HG03342 (cell line): Measurements from ENCODE around the gene ZNF12.
"Not testable (repeated sequence)": the region's sequence is repeated elsewhere in the genome, so short reads cannot be mapped to it uniquely, and the experiment has no call there.

ENCODE experiments used
- ATAC-seq: cut with Tn5 transposase; IDR thresholded peaks from one replicate; pipeline ENCODE4 v1.9.1; 2021; ENCODE audit warnings: mild to moderate bottlenecking, moderate library complexity; ENCODE audit not compliant: unreplicated experiment

The ZNF12 gene

DNA sequence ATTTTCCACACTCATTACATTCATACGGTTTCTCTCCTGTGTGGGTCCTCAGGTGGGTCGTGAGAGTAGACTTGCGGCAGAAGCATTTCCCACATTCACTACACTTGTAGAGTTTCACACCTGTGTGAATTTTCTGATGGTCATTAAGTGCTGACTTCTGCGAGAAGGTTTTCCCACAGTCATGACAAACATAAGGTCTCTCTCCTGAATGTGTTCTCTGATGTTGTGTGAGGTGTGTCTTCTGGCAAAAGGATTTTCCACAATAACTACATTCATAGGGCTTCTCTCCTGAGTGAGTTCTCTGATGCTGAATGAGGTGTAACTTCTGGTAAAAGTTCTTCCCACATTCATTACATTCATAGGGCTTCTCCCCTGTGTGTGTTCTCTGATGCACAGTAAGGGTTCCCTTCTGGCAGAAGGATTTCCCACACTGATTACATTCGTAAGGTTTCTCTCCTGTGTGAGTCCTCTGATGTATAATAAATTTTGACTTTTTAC lies 15.1 kb downstream of the ZNF12 start:
- no peak for ATAC-seq

DNA sequence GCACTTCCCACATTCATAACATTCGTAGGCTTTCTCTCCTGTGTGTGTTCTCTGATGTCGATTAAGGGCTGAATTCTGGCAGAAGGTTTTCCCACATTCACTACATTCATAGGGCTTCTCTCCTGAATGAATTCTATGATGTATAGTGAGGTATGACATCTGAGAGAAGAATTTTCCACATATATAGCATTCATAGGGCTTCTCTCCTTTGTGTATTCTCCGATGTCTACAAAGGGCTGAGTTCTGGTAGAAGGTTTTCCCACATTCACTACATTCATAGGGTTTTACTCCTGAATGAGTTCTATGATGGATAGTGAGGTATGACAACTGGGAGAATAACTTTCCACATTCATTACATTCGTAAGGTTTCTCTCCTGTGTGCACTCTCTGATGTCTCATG lies 15.6 kb downstream of the ZNF12 start:
- no peak for ATAC-seq

DNA sequence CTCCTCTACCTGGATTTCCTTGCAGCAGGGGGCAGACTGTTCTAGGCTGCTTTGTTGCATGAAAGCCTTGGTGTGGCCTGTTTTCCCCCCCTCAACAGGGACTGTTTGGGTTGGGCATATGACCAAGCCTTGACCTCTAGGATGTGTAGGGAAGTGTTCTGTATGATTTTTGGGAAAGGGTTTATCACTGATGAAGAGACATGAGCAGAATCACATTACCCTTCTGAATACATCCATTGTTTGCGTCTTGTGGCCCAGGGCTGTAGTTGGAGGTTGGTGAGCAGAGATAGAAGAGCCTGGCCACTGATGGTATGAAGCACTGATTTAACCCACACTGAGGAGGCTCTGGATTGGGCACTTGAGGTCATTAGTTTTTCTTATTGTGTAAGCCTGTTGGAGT lies 26.6 kb downstream of the ZNF12 start:
- ATAC-seq = no peak

DNA sequence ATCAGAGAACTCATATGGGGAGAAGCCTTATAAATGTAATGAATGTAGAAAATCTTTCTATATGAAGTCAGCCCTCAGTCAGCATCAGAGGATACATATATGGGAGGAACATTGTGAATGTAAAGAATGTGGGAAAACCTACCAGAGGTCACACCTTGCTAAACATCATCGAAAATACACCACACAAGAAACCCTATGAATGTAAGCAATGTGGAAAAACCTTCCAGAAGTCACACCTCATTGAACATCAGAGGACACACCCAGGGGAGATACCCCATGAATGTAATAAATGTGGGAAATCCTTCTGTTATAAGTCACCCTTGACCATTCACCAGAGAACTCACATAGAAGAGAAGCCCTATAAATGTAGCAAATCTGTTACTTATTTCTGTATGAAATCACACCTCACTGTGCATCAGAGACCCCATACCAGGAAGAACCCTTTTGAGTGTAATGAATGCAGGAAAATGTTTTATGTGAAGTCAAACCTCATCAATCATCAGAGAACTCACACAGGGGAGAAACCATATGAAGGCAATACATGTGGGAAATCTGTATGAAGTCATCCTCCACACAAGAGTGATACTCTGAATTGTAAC lies 30.8 kb downstream of the ZNF12 start:
- no peak for ATAC-seq

- ATAC-seq = not testable (repeated sequence)
These were observed 35.9 kb downstream of the ZNF12 start for GRCh38 chr7:6670851-6671250.

- ATAC-seq = no peak
These were observed 48.0 kb downstream of the ZNF12 start for GRCh38 chr7:6658618-6659345.

- no peak for ATAC-seq
These were observed 50.3 kb downstream of the ZNF12 start for GRCh38 chr7:6656413-6656812.

DNA sequence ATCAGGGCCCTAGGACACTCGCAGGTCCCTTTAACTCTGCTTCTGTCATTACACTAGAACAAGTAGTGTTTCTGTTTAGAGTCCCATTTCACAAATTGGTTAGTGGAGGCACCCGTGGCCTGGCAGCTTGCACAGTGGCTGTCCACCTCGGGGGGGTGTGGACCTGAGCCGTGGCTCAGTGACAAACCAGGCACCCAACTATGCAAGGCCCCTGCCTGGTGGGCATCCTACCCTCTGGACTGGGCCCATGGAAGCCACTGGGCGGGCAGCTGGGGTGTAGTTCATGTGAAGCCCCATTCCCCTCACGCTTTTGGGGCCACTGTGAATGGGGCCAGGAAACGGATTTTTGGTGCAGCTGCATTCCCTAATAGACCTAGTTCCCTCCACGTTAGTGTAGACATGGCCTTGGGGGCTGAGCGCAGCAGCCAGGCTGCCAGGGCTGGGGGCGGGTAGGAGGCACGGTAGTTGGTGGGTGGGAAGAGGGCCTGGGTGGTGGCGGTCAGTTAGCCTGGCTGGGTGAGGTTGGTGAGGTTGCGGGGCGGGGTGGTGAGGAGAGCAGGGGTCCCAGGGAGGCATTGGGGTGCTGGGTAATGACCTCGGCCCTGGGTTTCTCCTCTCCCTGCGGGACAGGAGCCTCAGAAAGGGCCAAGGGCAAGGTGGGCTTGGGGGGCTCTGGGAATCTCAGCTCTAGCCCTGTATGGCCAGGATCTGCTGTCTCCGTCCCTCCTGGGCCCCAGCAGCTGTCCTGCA lies 50.9 kb downstream of the ZNF12 start:
- ATAC-seq = no peak

DNA sequence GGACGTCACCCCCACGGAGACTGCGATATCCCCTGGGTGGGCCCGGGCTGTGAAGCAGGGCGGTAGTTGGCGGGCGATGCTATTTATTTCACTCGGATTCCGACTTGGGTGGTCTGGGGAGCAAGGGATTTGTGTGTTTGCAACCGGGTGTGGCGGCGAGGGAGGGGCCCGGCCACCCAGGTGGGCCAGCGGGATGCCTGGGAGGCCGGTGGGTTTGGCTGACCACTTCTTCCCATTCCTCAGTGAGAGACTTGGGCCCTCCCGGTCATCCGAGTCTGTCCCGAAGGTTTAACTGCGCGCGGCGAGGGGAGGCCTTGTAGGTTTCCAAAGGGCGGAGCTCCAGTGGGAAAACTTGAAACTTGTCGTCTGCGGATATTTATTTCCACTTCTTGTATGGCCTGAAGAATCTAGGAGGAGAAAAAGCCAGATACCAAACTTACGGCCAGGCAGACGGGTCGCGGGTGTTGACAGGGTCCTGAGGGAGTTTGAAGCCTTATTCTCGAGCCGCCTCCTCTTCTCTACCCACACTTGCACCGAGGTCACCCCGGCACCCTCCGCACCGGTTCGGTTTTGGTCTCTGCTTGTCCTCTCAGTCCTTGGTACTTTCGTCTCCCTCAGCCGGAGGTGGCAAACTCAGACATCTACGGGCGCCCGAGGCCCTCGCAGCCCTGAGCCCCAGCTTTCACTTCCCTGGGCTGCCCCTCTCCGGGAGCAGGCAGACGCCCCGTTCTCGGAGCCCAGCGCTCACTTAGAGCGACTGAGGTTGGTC lies 51.7 kb downstream of the ZNF12 start:
- no peak for ATAC-seq

- no peak for ATAC-seq
These were observed 52.5 kb downstream of the ZNF12 start for GRCh38 chr7:6654113-6654841.

GRCh38 chr7:6653071-6654003 lies 53.4 kb downstream of the ZNF12 start:
- no peak for ATAC-seq

DNA sequence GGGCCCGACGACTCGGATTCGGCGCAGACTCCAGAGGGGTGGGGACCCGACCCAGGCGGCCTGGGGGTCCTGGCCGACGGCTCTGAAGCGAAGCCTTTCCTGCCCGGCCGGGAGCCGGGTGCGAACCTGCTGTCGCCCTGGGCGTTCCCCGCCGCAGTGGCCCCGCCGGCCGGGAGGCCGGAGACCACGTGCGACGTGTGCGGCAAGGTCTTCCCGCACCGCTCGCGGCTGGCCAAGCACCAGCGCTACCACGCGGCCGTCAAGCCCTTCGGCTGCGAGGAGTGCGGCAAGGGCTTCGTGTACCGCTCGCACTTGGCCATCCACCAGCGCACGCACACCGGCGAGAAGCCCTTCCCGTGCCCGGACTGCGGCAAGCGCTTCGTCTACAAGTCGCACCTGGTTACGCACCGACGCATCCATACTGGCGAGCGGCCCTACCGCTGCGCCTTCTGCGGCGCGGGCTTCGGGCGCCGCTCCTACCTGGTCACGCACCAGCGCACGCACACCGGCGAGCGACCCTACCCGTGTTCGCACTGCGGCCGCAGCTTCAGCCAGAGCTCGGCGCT lies 54.2 kb downstream of the ZNF12 start:
- ATAC-seq = no peak

DNA sequence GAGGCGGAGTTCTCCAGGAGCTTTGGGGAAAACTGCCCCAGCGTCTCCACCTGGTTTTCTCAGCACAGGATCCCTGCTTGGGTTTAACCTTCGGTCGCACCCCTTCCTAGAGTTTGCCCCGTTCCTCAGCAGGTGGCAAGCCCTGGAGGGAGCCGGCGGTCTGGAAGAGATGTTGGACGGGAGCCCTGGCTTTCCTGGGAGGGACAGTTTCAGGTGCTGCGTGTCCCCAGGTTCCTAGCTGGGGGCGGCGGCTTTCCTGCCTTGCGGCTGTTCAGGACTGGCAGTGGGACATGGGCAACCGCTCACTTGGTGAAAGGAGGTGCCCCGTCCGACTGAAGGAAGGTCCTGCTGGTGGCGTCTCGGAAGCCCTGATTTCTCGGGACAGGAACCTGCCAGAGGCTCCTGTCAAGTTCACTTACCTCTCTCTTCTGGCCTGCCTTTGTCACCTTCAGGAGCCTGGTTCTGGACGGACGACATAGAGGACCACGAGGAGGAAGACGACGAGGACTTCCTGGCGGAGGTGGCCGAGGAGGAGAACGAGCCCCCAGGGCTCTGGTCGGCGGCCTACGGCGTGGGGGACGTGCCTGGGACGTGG lies 54.8 kb downstream of the ZNF12 start:
- ATAC-seq = no peak

- ATAC-seq = no peak
These were observed 56.2 kb downstream of the ZNF12 start for GRCh38 chr7:6650521-6651011.

GRCh38 chr7:6650086-6650485 lies 56.7 kb downstream of the ZNF12 start:
- ATAC-seq = no peak

- no peak for ATAC-seq
These were observed 57.3 kb downstream of the ZNF12 start for GRCh38 chr7:6649241-6649961.

GRCh38 chr7:6648815-6649104 lies 58.0 kb downstream of the ZNF12 start:
- no peak for ATAC-seq
